Measurements from ENCODE around the gene PRKCA.

Gene PRKCA

GRCh38 chr17:66515974-66516373, 213.6 kb downstream of the PRKCA start:
- peaks cover 3% of the 10 kb centered on the region for H3K36me3 ChIP-seq (ENCODE audit: insufficient read depth, low read length)

GRCh38 chr17:66517336-66518009, 215.1 kb downstream of the PRKCA start:
- Histone ChIP-seq H3K79me2 (ENCODE audit: control insufficient read depth, insufficient read depth, low read length, unreplicated experiment) (peaks cover 48% of the 10 kb centered on the region), H3K4me3 (ENCODE audit: low read depth, low read length) (no peak overlapping the region), H3K36me3 (ENCODE audit: insufficient read depth, low read length) (peaks cover 3% of the 10 kb centered on the region), H3K4me1 (ENCODE audit: control insufficient read depth, insufficient read depth, low read length, unreplicated experiment) (peaks cover 4% of the 10 kb centered on the region), H2AFZ (ENCODE audit: low read length, unreplicated experiment) (no peak overlapping the region), H3K27ac (ENCODE audit: low read depth, low read length) (no peak overlapping the region), H3K27me3 (ENCODE audit: insufficient read depth, low read length) (no peaks in the 10 kb centered on the region)

More at GRCh38 chr17:66515974-66516373, 213.6 kb downstream of the PRKCA start:
- Histone ChIP-seq H3K27me3 (ENCODE audit: insufficient read depth, low read length) (no peaks in the 10 kb centered on the region), H2AFZ (ENCODE audit: low read length, unreplicated experiment) (no peak overlapping the region), H3K79me2 (ENCODE audit: control insufficient read depth, insufficient read depth, low read length, unreplicated experiment) (peaks cover 48% of the 10 kb centered on the region), H3K27ac (ENCODE audit: low read depth, low read length) (no peak overlapping the region), H3K4me3 (ENCODE audit: low read depth, low read length) (no peak overlapping the region), H3K4me1 (ENCODE audit: control insufficient read depth, insufficient read depth, low read length, unreplicated experiment) (peaks cover 5% of the 10 kb centered on the region)

- Histone ChIP-seq H3K27me3 (ENCODE audit: insufficient read depth, low read length) (no peaks in the 10 kb centered on the region), H3K36me3 (ENCODE audit: insufficient read depth, low read length) (peaks cover 3% of the 10 kb centered on the region), H3K27ac (ENCODE audit: low read depth, low read length) (no peak overlapping the region), H3K4me1 (ENCODE audit: control insufficient read depth, insufficient read depth, low read length, unreplicated experiment) (peaks cover 10% of the 10 kb centered on the region), H2AFZ (ENCODE audit: low read length, unreplicated experiment) (no peak overlapping the region), H3K79me2 (ENCODE audit: control insufficient read depth, insufficient read depth, low read length, unreplicated experiment) (peaks cover 46% of the 10 kb centered on the region), H3K4me3 (ENCODE audit: low read depth, low read length) (no peak overlapping the region)
These were observed 215.7 kb downstream of the PRKCA start for GRCh38 chr17:66518108-66518507.

- H3K27ac ChIP-seq (ENCODE audit: low read depth, low read length): no peak overlapping the region
- no peak overlapping the region for H2AFZ ChIP-seq (ENCODE audit: low read length, unreplicated experiment)
- H3K4me1 ChIP-seq (ENCODE audit: control insufficient read depth, insufficient read depth, low read length, unreplicated experiment): peaks cover 15% of the 10 kb centered on the region
- no peaks in the 10 kb centered on the region for H3K27me3 ChIP-seq (ENCODE audit: insufficient read depth, low read length)
- H3K79me2 ChIP-seq (ENCODE audit: control insufficient read depth, insufficient read depth, low read length, unreplicated experiment): peaks cover 50% of the 10 kb centered on the region
- H3K4me3 ChIP-seq (ENCODE audit: low read depth, low read length): no peak overlapping the region
- H3K36me3 ChIP-seq (ENCODE audit: insufficient read depth, low read length): peaks cover 3% of the 10 kb centered on the region
These were observed 216.3 kb downstream of the PRKCA start for GRCh38 chr17:66518677-66519076.

GRCh38 chr17:66519154-66519553, 216.7 kb downstream of the PRKCA start:
- no peak overlapping the region for H3K27ac ChIP-seq (ENCODE audit: low read depth, low read length)
- no peak overlapping the region for H2AFZ ChIP-seq (ENCODE audit: low read length, unreplicated experiment)
- H3K27me3 ChIP-seq (ENCODE audit: insufficient read depth, low read length): no peaks in the 10 kb centered on the region
- H3K79me2 ChIP-seq (ENCODE audit: control insufficient read depth, insufficient read depth, low read length, unreplicated experiment): peaks cover 51% of the 10 kb centered on the region
- H3K4me3 ChIP-seq (ENCODE audit: low read depth, low read length): no peak overlapping the region
- H3K36me3 ChIP-seq (ENCODE audit: insufficient read depth, low read length): peaks cover 3% of the 10 kb centered on the region
- H3K4me1 ChIP-seq (ENCODE audit: control insufficient read depth, insufficient read depth, low read length, unreplicated experiment): peaks cover 15% of the 10 kb centered on the region

- Histone ChIP-seq H3K27me3 (ENCODE audit: insufficient read depth, low read length) (no peaks in the 10 kb centered on the region), H3K4me1 (ENCODE audit: control insufficient read depth, insufficient read depth, low read length, unreplicated experiment) (peaks cover 15% of the 10 kb centered on the region), H3K36me3 (ENCODE audit: insufficient read depth, low read length) (no peaks in the 10 kb centered on the region; the same call in 1 of the 2 replicates), H3K4me3 (ENCODE audit: low read depth, low read length) (no peak overlapping the region), H3K27ac (ENCODE audit: low read depth, low read length) (no peak overlapping the region), H3K79me2 (ENCODE audit: control insufficient read depth, insufficient read depth, low read length, unreplicated experiment) (peaks cover 52% of the 10 kb centered on the region), H2AFZ (ENCODE audit: low read length, unreplicated experiment) (no peak overlapping the region)
These were observed 218.6 kb downstream of the PRKCA start for GRCh38 chr17:66520999-66521398.

DNA sequence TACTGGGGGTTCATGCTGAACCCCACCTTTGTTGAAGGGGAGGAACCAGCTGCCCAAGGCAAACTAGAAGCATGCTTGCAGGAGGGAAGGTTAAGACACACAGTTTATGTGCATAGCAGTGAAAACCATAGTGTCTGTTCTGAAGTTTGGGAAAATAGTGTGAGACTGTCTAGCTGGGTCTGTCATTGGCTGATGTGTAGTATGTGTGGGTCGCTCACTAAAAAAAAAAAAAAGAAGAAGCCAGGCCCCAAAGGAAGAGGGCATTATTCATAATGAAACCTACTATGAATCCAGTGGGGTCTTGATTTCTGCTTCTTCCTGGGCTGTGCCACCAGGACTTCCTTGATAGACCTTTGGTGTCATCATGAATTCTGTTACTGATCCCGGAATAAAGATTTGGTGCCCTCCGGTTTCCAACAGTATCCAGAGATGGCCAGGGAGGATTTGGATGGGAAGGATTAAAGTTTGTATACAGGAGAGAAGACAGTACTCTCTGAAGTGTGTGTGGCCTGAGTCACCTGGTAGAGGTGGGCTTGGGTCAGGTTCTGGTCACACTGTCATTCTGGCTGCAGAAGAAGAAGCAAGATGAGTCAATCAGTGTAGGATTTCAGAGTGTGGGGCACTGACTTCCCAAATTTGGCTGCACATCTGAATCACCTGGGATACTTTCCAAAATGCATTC, 220.3 kb downstream of the PRKCA start:
- Histone ChIP-seq H3K4me1 (ENCODE audit: control insufficient read depth, insufficient read depth, low read length, unreplicated experiment) (peaks cover 15% of the 10 kb centered on the region), H3K4me3 (ENCODE audit: low read depth, low read length) (no peak overlapping the region), H3K27me3 (ENCODE audit: insufficient read depth, low read length) (no peaks in the 10 kb centered on the region), H2AFZ (ENCODE audit: low read length, unreplicated experiment) (no peak overlapping the region), H3K27ac (ENCODE audit: low read depth, low read length) (no peak overlapping the region), H3K36me3 (ENCODE audit: insufficient read depth, low read length) (no peaks in the 10 kb centered on the region; the same call in 1 of the 2 replicates), H3K79me2 (ENCODE audit: control insufficient read depth, insufficient read depth, low read length, unreplicated experiment) (peaks cover 60% of the 10 kb centered on the region)

- H3K4me1 ChIP-seq (ENCODE audit: control insufficient read depth, insufficient read depth, low read length, unreplicated experiment): peaks cover 15% of the 10 kb centered on the region
- no peak overlapping the region for H3K27ac ChIP-seq (ENCODE audit: low read depth, low read length)
- H3K36me3 ChIP-seq (ENCODE audit: insufficient read depth, low read length): no peaks in the 10 kb centered on the region; the same call in 1 of the 2 replicates
- H3K79me2 ChIP-seq (ENCODE audit: control insufficient read depth, insufficient read depth, low read length, unreplicated experiment): peaks cover 63% of the 10 kb centered on the region
- H3K4me3 ChIP-seq (ENCODE audit: low read depth, low read length): no peak overlapping the region
- no peak overlapping the region for H2AFZ ChIP-seq (ENCODE audit: low read length, unreplicated experiment)
- H3K27me3 ChIP-seq (ENCODE audit: insufficient read depth, low read length): no peaks in the 10 kb centered on the region
These were observed 221.2 kb downstream of the PRKCA start for GRCh38 chr17:66523378-66524200.

GRCh38 chr17:66524877-66525276, 222.5 kb downstream of the PRKCA start:
- peaks cover 53% of the 10 kb centered on the region for H3K79me2 ChIP-seq (ENCODE audit: control insufficient read depth, insufficient read depth, low read length, unreplicated experiment)
- no peak overlapping the region for H2AFZ ChIP-seq (ENCODE audit: low read length, unreplicated experiment)
- no peaks in the 10 kb centered on the region for H3K27me3 ChIP-seq (ENCODE audit: insufficient read depth, low read length)
- peaks cover 15% of the 10 kb centered on the region for H3K4me1 ChIP-seq (ENCODE audit: control insufficient read depth, insufficient read depth, low read length, unreplicated experiment)
- H3K4me3 ChIP-seq (ENCODE audit: low read depth, low read length): no peak overlapping the region
- no peak overlapping the region for H3K27ac ChIP-seq (ENCODE audit: low read depth, low read length)
- no peaks in the 10 kb centered on the region for H3K36me3 ChIP-seq (ENCODE audit: insufficient read depth, low read length)

GRCh38 chr17:66525338-66525737, 222.9 kb downstream of the PRKCA start:
- peaks cover 57% of the 10 kb centered on the region for H3K79me2 ChIP-seq (ENCODE audit: control insufficient read depth, insufficient read depth, low read length, unreplicated experiment)
- no peaks in the 10 kb centered on the region for H3K36me3 ChIP-seq (ENCODE audit: insufficient read depth, low read length)
- H3K27me3 ChIP-seq (ENCODE audit: insufficient read depth, low read length): no peaks in the 10 kb centered on the region
- H2AFZ ChIP-seq (ENCODE audit: low read length, unreplicated experiment): no peak overlapping the region
- H3K4me3 ChIP-seq (ENCODE audit: low read depth, low read length): no peak overlapping the region
- H3K27ac ChIP-seq (ENCODE audit: low read depth, low read length): no peak overlapping the region
- H3K4me1 ChIP-seq (ENCODE audit: control insufficient read depth, insufficient read depth, low read length, unreplicated experiment): peaks cover 15% of the 10 kb centered on the region

Measured in ACC112 (cell line).